ENCODE results near the gene RPS14. TPM values are rescaled to one million over a fixed set of nuclear protein-coding genes. Genes with fewer than 3 reads are reported as not detected.

The RPS14 gene
- total and polyA plus RNA-seq, 12 donors = 984 to 4,233 (median 1,252) TPM

DNA sequence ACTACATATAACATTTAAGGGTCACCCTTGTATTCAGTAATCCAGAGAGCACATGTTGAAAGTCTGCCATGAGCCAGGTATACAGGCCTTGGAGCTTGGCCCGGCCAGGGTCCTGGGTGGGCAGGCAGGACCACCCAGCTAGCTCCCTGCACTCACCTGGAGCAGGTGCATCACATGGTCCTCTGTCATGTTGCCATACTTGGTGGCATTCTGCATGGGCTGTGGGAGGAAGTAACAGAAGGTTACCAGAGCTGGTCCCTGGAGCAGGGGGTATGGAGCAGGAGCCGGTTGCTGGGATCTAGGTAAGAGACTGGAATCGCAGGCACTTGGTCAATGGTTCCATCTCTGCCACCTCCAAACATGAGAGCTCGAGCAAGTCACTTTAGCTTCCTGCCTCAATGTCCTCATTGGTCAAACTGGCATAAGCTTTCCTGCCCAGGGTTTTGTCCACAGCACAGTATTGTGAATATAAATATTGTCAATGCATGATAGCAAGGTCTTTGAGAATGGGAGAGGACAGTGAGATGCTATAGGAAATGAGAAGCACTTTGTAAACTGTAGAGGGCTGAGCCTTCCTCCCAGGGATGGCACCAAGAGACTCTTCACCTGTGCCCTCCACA is 43.3 kb downstream of the RPS14 start:
- no peak for DNase-seq
- TF ChIP-seq, protein P1, sequence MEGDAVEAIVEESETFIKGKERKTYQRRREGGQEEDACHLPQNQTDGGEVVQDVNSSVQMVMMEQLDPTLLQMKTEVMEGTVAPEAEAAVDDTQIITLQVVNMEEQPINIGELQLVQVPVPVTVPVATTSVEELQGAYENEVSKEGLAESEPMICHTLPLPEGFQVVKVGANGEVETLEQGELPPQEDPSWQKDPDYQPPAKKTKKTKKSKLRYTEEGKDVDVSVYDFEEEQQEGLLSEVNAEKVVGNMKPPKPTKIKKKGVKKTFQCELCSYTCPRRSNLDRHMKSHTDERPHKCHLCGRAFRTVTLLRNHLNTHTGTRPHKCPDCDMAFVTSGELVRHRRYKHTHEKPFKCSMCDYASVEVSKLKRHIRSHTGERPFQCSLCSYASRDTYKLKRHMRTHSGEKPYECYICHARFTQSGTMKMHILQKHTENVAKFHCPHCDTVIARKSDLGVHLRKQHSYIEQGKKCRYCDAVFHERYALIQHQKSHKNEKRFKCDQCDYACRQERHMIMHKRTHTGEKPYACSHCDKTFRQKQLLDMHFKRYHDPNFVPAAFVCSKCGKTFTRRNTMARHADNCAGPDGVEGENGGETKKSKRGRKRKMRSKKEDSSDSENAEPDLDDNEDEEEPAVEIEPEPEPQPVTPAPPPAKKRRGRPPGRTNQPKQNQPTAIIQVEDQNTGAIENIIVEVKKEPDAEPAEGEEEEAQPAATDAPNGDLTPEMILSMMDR (IDR thresholded peaks at IDR 0.05) = no peak
- WGBS, 2 donors = 90 to 93% methylated on average over 4 of the region's 4 CpGs
- no peaks in the 10 kb centered on the region for H3K9me3 ChIP-seq
- H3K4me1 ChIP-seq = peaks cover 3 to 73% (median 30%) of the 10 kb centered on the region in 9 donors
- peaks cover 0 to 84% (median 11%) of the 10 kb centered on the region in 9 donors for H3K36me3 ChIP-seq
- H3K27ac ChIP-seq = no peak overlapping the region
- ATAC-seq = no peak
- intact Hi-C loops (cut with DNase I) = no loop called here
- H3K27me3 ChIP-seq = no peaks in the 10 kb centered on the region
- no peak overlapping the region for H3K4me3 ChIP-seq

DNA sequence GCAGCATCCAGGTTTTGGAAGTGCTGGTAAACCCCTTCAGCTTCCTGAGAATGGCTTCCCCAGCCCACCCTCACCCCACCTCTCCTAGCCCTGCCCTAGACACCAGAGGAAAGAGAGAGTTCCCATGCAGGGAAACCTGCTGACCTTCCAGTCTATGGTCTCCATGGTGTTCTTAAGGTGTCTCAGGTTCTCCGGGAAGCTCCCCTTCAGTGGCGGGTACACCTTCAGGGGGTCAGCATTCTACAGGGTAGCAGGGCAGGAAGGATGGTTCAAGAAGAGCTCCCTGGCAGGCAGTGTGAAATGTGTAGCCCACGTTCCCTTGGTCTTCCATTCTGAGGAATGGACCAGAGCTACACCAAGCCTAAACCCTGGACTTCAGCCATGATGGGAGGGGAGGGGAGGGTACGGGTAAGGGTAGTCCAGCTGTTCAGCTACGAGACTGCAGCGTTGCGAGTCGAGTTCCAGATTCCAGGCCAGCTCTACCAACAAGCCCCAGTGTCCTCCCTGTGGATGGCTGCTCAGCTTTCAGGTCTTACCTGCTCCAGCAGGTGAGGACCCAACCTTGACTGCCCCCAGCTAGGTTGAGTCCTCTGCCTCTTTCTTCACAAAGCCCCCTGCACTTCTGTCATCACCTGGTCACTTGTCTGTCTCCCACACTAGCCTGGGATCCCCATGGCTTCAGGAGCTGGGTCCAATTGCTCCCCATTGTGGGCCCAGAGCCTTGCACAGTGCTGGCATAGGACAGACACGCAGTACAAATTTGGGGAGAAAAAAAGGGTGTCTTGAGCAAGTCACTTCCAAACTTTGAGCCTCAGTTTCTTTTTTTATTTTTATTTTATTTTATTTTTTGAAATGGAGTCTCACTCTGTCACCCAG is 44.4 kb downstream of the RPS14 start:
- Histone ChIP-seq H3K27ac (no peak overlapping the region), H3K4me3 (no peak overlapping the region), H3K4me1 (peaks cover 3 to 64% (median 27%) of the 10 kb centered on the region in 9 donors), H3K27me3 (no peaks in the 10 kb centered on the region), H3K36me3 (peaks cover 0 to 94% (median 18%) of the 10 kb centered on the region in 9 donors), H3K9me3 (no peaks in the 10 kb centered on the region)
- intact Hi-C loops (cut with DNase I) = loop anchor here in 1 of 10 donors (5.0 kb wide), 1 partner anchor 32 kb away; no protein-coding TSS in a partner anchor
- WGBS, 2 donors = 86 to 94% methylated on average over 9 of the region's 9 CpGs
- no peak for DNase-seq
- TF ChIP-seq, protein P1 (IDR thresholded peaks at IDR 0.05) = no peak
- ATAC-seq = no peak

DNA sequence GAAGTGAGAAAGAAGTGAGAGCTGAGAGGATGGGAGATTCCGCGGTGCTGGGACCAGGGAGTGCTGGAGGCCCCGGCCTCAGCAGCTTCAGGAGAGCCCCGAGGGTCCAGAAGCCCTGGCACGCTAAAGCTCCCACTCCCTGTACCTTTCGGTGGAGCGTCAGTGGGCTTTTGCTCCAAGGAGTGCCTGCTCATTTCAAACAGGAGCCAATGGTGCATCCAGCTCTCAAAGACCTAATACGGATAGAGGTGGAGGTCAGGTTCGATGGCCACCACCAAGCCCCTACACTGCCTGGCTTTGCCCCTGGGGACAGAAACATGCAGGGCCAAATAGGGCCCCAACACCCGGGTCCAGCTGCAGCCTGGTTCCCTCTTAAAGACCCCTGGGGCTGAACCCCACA is 45.0 kb downstream of the RPS14 start:
- no peak for DNase-seq
- Histone ChIP-seq H3K27me3 (no peaks in the 10 kb centered on the region), H3K4me3 (no peak overlapping the region), H3K9me3 (no peaks in the 10 kb centered on the region), H3K27ac (peak overlapping the region in 1 of 10 donors; percentile 31), H3K36me3 (peaks cover 0 to 100% (median 18%) of the 10 kb centered on the region in 9 donors), H3K4me1 (peaks cover 0 to 59% (median 23%) of the 10 kb centered on the region in 9 donors)
- ATAC-seq = no peak
- intact Hi-C loops (cut with DNase I) = loop anchor here in 1 of 10 donors (5.0 kb wide), 1 partner anchor 33 kb away; no protein-coding TSS in a partner anchor
- TF ChIP-seq, protein P1 (IDR thresholded peaks at IDR 0.05) = no peak
- 94 to 96% methylated on average over 10 of the region's 10 CpGs for WGBS, 2 donors

DNA sequence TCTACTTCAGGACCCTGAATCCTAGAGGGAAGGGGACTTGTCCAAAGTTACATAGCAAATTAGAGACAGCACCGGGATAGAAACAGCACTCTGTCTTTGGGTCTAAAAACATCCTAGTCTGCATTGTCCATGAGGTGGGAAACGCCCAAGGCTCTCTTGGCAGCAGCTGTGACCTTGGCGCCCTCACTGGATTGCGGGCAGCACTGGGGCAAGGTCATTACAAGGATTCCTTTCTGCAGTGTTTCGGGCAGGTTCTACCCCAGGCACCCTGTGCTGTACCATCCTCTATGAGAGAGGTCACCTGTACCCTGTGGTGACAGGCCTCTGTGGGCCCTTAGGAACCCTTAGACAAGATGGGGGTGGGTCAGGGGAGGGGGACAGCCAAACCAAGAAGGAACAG is 45.4 kb downstream of the RPS14 start:
- no peaks in the 10 kb centered on the region for H3K9me3 ChIP-seq
- 50 to 54% methylated on average over 5 of the region's 5 CpGs for WGBS, 2 donors
- ATAC-seq = peak in 1 of 8 donors; percentile 12
- TF ChIP-seq, protein P1 (IDR thresholded peaks at IDR 0.05) = no peak
- no peak overlapping the region for H3K4me3 ChIP-seq
- H3K4me1 ChIP-seq = peaks cover 0 to 55% (median 22%) of the 10 kb centered on the region in 9 donors
- intact Hi-C loops (cut with DNase I) = loop anchor here in 1 of 10 donors (5.0 kb wide), 1 partner anchor 33 kb away; no protein-coding TSS in a partner anchor
- no peak for DNase-seq
- H3K36me3 ChIP-seq = peaks cover 0 to 100% (median 18%) of the 10 kb centered on the region in 9 donors
- no peaks in the 10 kb centered on the region for H3K27me3 ChIP-seq
- peak overlapping the region in 1 of 10 donors; percentile 31 for H3K27ac ChIP-seq
